ENCODE results near the gene FAU.

FAU gene
- 183 to 322 (median 268) reads per million in 9 experiments for total RNA-seq

DNA sequence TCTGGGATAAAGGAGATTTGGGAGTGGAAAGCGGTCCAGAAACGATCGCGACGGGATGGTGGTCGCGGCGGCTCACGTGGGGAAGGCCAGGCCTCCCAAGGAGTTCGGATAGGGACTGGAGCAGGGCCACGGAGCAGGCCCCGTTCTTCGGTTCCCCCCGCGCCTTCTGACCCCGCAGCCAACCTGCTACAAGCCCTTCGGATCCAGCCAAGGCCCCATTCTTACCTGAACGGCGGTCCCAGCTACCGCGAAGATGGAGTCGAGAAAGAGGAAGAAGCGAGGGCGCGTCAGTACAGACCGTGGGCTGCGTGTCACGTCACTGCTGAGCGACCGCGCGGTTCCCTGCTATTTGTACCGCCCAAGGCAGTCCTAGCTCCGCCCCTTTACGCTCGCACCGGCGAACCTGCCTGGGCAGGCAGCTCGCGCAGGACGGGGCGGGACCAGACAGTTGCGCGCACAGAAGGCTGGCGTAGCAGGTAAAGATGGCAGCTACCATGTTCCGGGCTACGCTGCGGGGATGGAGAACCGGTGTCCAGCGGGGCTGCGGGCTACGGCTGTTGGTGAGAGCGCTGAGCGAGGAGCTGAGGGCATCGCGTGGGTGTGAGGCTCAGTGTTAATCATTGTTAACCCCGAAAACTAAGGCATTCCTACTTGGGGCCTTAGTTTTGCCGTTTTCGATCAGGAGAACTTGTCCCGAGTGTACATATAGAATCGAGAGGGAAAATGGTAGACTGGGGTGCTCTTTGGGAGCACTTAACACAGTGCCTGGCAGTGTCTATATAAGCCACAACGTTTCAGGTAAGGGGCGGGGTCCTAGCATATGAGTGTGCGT, at the start of gene FAU, which contains the start of gene MRPL49:
FAU (minus strand) TSS at position 270 of the 832 bp plus-strand sequence. CDS start 321 bp downstream, outside the sequence.
MRPL49 (plus strand) TSS at position 457 of the 832 bp plus-strand sequence; CDS start at position 483, 26 bp downstream.
- Mint-ChIP-seq H3K4me1 (ENCODE audit: low read depth in 2 of 2) (peaks cover 28 to 32% of the 10 kb centered on the region in 2 donors), H3K27me3 (no peaks in the 10 kb centered on the region), H3K9me3 (no peaks in the 10 kb centered on the region), H3K36me3 (ENCODE audit: insufficient read depth) (peaks cover 80% of the 10 kb centered on the region), H3K4me3 (peak within 1 kb of the TSS; percentile 98 to 99), H3K27ac (peak within 1 kb of the TSS; percentile 99 to 100)
- peak; percentile 98 for DNase-seq
- ATAC-seq (replicated peaks): peak; percentile 76

DNA sequence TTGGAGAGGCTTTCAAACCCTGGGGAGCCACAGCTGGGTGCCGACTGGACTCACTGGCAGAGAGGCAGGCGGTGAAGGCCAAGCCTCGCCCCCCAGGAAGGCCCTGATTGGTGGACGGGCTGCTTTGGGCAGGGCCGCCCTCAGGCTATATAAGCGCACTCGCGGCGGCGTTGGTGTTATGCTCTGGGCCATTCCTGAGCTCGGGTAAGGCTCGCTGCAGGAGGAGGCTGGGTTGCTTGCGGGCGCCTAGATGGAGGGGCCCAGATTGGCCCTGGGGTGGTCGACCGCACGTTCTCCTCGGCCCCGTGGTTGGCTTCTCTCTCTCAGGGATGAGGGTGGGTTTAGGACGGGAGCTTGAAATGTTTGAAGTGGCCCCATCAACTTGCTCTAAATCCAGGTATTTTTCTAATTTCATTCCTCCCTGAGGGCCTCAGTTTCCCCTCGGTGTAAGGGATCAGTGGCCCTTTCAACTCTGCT, 48.2 kb upstream of the FAU start, which contains the start of gene SPDYC:
SPDYC (plus strand) TSS at position 176 of the 477 bp plus-strand sequence. CDS start 1,125 bp downstream, outside the sequence.
- peak within 1 kb of the TSS in 1 of 2 donors; percentile 53 for H3K27ac Mint-ChIP-seq
- H3K36me3 Mint-ChIP-seq (ENCODE audit: insufficient read depth): no peaks in the 10 kb centered on the region
- no peaks in the 10 kb centered on the region for H3K9me3 Mint-ChIP-seq
- H3K27me3 Mint-ChIP-seq: no peaks in the 10 kb centered on the region
- peak within 1 kb of the TSS in 1 of 2 donors; percentile 1 for H3K4me3 Mint-ChIP-seq
- ATAC-seq (replicated peaks): no peak
- no peak for DNase-seq
- H3K4me1 Mint-ChIP-seq (ENCODE audit: low read depth in 2 of 2): peaks cover 0 to 7% of the 10 kb centered on the region in 2 donors

DNA sequence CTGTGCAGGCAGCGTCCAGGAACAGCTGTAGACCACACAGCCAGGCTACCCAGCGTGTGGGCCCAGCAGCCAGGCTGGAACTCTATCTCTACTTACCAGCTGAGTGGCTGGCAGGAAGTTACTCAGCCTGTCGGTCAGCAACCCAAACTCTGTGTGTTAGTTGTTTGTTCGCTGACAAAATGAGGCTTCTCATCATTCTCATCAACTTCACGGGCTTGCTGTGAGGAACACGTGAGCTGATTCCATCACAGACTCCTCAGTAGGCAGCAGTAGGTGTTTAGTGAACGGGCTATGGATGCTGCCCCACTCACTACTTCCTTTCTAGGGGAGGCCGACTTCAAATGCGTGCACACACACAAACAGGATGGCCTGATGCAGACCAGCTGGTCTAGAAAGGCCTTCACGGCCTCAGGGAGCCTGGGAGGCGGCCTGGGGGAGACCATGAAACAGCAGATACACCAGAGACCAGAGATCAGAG, 47.3 kb upstream of the FAU start:
- H3K9me3 Mint-ChIP-seq: no peaks in the 10 kb centered on the region
- H3K27me3 Mint-ChIP-seq: no peaks in the 10 kb centered on the region
- H3K36me3 Mint-ChIP-seq (ENCODE audit: insufficient read depth): no peaks in the 10 kb centered on the region
- ATAC-seq (replicated peaks): peak; percentile 26
- H3K4me3 Mint-ChIP-seq: peak overlapping the region in 1 of 2 donors; percentile 1
- DNase-seq: no peak
- H3K4me1 Mint-ChIP-seq (ENCODE audit: low read depth in 2 of 2): peaks cover 0 to 7% of the 10 kb centered on the region in 2 donors
- H3K27ac Mint-ChIP-seq: peak overlapping the region in 1 of 2 donors; percentile 53

DNA sequence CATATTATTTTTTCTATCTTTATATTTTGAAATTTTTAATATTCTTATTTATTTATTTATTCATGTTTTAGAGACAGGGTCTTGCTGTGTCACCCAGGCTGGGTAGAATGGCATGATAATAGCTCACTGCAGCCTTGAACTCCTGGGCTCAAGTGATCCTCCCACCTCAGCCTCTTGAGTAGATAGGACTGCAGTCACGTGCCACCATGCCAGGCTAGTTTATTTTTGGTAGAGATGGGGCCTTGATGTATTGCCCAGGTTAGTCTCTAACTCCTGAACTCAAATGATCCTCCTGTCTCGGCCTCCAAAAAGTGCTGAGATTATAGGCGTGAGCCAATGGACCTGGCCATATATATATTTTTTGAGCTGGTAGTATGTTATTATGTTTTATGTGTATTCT, 45.7 kb upstream of the FAU start:
- Mint-ChIP-seq H3K27ac (no peak overlapping the region), H3K27me3 (no peaks in the 10 kb centered on the region), H3K4me1 (ENCODE audit: low read depth in 2 of 2) (peaks cover 0 to 7% of the 10 kb centered on the region in 2 donors), H3K4me3 (no peak overlapping the region), H3K9me3 (no peaks in the 10 kb centered on the region), H3K36me3 (ENCODE audit: insufficient read depth) (no peaks in the 10 kb centered on the region)
- ATAC-seq (replicated peaks): no peak
- DNase-seq: no peak

DNA sequence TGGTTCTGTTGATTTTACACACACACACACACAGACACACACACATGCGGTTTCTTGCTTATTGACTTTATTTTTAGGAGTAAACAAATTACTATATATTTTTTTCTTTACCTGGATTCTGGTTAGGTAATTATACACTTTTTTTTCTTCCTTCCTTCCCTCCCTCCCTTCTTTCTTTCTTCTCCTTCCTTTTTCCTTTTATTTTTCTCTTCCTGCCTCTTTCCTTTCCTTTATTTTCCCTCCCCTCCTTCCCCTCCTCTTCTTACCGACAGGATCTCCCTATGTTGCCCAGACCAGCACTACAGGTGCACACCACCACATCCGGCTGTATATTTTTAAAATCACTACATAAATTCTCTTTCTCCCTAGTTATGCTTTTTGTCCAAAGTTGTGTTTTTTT, 45.0 kb upstream of the FAU start:
- no peaks in the 10 kb centered on the region for H3K9me3 Mint-ChIP-seq
- no peak overlapping the region for H3K27ac Mint-ChIP-seq
- H3K36me3 Mint-ChIP-seq (ENCODE audit: insufficient read depth): no peaks in the 10 kb centered on the region
- DNase-seq: no peak
- H3K27me3 Mint-ChIP-seq: no peaks in the 10 kb centered on the region
- no peak for ATAC-seq (replicated peaks)
- H3K4me1 Mint-ChIP-seq (ENCODE audit: low read depth in 2 of 2): peaks cover 0 to 7% of the 10 kb centered on the region in 2 donors
- no peak overlapping the region for H3K4me3 Mint-ChIP-seq

DNA sequence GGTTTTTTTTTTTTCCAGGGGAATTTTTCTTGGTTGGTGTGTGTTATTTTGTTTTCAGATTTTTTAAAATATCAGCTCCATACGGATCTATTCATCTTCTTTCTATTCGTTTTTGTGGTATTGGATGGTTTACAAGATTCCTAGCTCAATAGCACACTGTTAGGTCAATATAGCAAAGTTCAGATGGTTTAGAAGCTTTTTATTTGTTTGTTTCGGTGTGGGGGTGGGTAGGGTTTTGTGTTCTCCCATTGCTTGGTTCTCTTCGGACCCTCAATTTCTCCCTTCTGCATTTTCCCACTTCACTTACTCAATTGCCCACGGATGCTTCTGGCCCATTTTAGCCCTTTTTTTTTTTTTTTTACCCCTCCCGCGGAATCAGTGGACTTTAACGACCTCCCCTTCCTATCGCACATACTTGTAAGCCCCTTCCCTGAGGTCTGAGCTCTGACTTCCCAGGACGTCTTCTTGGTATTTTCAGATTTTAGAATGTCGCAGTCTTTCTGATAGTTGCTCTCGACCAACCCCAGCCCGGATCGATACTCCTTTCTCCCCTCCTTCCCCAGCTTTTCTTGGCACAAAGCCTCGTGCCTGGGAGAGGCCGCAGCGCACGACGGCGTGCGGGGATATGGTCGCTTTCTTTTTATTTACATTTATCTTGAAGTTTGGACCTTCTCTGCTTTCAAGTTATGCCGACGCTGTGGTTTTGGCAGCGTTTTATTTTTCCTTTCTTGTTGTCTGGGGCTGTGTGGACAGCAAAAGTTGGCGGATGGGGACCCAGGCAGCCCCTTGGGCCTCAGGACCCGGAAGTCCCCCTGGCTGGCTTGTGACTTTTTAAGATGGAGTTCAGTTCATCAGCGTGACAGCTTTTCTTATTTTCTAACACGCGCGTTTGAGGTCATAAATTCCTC, 43.7 kb upstream of the FAU start:
- peaks cover 0 to 7% of the 10 kb centered on the region in 2 donors for H3K4me1 Mint-ChIP-seq (ENCODE audit: low read depth in 2 of 2)
- peaks cover 0 to 2% of the 10 kb centered on the region in 2 donors for H3K27me3 Mint-ChIP-seq
- no peaks in the 10 kb centered on the region for H3K9me3 Mint-ChIP-seq
- no peaks in the 10 kb centered on the region for H3K36me3 Mint-ChIP-seq (ENCODE audit: insufficient read depth)
- ATAC-seq (replicated peaks) (no peak), DNase-seq (no peak)
- peak overlapping the region in 1 of 2 donors; percentile 9 for H3K27ac Mint-ChIP-seq
- no peak overlapping the region for H3K4me3 Mint-ChIP-seq

DNA sequence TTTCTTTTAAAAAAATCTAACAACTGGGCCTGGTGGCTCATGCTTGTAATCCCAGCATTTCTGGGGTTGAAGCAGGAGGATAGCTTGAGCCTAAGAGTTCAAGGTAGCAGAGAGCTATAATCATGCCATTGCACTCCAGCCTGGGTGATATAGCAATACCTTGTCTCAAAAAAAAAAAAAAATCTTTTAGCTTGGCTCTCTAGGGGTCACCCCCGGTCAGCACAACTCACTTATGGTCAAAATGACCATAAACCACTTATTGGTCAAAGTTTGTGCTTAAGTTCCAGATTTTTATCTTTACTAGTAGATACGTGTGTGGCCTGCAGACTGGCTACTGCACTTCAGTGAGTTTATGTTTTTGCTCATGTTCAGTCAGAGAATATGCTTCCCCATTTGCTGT, 41.8 kb upstream of the FAU start:
- ATAC-seq (replicated peaks): no peak
- Mint-ChIP-seq H3K27ac (no peak overlapping the region), H3K9me3 (no peaks in the 10 kb centered on the region), H3K27me3 (peaks cover 14% of the 10 kb centered on the region in 2 donors), H3K4me3 (no peak overlapping the region), H3K4me1 (ENCODE audit: low read depth in 2 of 2) (peaks cover 0 to 3% of the 10 kb centered on the region in 2 donors), H3K36me3 (ENCODE audit: insufficient read depth) (no peaks in the 10 kb centered on the region)
- DNase-seq: no peak

DNA sequence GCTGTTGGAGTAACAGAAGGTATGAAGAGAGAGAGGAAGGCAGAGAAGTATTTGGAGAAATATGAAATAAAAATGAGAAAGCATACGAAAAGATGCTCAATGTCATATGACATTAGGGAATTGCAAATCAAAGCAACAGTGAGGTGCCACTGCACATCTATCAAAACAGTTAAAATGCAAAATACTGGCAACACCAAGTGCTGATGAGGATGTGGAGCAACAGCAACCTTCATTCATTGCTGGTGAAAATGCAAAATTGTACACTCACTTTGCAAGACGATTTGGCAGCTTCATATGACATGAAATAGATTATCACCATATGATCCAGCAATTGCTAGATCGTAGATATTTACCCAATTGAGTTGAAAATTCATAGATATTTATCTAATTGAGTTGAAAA, 38.7 kb upstream of the FAU start:
- no peak for DNase-seq
- peaks cover 4% of the 10 kb centered on the region for H3K36me3 Mint-ChIP-seq (ENCODE audit: insufficient read depth)
- no peaks in the 10 kb centered on the region for H3K4me1 Mint-ChIP-seq (ENCODE audit: low read depth in 2 of 2)
- no peaks in the 10 kb centered on the region for H3K9me3 Mint-ChIP-seq
- H3K27me3 Mint-ChIP-seq: peaks cover 14% of the 10 kb centered on the region in 2 donors
- H3K27ac Mint-ChIP-seq: no peak overlapping the region
- no peak for ATAC-seq (replicated peaks)
- H3K4me3 Mint-ChIP-seq: no peak overlapping the region

DNA sequence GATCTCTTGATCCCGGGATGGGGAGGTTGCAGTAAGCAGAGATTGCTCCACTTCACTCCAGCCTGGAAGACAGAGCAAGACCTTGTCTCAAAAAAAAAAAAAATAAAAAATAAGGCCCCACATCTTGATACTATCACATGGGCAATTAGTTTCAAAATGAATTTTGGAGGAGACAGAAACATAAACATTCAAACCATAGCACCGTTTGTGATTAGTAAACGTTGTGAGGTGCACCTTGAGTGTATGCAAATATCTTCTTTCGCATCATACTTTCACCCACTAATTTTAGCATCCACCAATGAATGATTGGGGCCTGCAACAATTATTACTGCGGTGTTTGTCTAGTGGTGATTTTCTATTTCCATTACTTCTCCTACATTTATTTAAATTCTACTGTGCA, 37.1 kb upstream of the FAU start:
- Mint-ChIP-seq H3K27ac (no peak overlapping the region), H3K9me3 (no peaks in the 10 kb centered on the region), H3K4me1 (ENCODE audit: low read depth in 2 of 2) (no peaks in the 10 kb centered on the region), H3K36me3 (ENCODE audit: insufficient read depth) (peaks cover 7% of the 10 kb centered on the region), H3K27me3 (peaks cover 14% of the 10 kb centered on the region in 2 donors), H3K4me3 (no peak overlapping the region)
- no peak for DNase-seq
- ATAC-seq (replicated peaks): no peak

DNA sequence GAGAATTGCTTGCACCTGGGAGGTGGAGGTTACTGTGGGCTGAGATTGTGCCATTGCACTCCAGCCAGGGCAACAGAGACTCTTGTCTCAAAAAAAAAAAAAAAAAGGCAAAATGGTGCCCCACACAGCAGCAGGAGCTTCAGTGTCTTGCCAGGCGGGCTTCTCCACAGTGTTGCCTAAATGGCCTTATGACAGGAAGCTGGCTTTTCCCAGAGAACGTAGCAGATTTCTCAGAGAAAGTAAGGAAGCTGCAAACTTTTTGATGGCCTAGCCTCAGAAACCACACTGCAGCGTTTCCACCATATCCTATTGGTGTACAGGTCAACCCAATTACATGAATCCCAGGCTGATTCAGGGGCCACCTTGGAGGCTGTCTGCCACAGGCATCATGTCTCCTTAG, 35.4 kb upstream of the FAU start:
- DNase-seq (no peak), ATAC-seq (replicated peaks) (no peak)
- Mint-ChIP-seq H3K27ac (peak overlapping the region in 1 of 2 donors; percentile 56), H3K4me3 (no peak overlapping the region), H3K4me1 (ENCODE audit: low read depth in 2 of 2) (no peaks in the 10 kb centered on the region), H3K9me3 (no peaks in the 10 kb centered on the region), H3K27me3 (peaks cover 14% of the 10 kb centered on the region in 2 donors), H3K36me3 (ENCODE audit: insufficient read depth) (peaks cover 7% of the 10 kb centered on the region)

DNA sequence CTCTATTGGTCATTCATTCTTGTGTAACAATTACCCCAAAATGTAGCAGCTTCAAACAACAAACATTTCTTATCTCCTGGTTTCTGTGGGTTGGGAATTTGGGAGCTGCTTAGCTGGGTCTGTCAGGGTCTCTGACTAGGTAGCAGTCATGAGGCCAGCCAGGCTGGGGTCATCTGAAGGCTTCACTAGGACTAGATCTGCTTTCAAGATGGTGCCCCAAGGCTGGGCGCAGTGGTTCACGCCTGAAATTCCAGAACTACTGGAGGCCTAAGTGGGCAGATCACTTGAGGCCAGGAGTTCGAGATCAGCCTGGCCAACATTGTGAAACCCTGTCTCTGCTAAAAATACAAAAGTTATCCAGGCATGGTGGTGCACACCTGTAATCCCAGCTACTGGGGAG, 35.0 kb upstream of the FAU start:
- H3K27me3 Mint-ChIP-seq: peaks cover 14% of the 10 kb centered on the region in 2 donors
- ATAC-seq (replicated peaks): no peak

DNA sequence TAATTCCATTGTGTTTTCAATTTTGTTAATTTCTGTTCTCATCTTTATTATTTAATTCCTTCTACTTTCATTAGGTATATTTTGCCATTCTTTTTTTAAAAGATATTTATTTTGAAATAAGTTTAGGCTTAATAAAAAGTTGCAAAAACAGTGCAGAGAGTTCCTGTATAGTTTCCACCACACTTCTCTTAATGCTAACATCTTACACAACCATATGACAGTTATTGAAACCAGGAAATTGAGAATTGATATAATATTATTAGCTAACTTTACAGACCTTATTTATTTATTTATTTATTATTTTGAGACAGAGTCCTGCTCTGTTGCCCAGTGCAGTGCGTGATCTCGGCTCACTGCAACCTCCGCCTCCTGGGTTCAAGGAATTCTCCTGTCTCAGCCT, 34.3 kb upstream of the FAU start:
- Mint-ChIP-seq H3K4me1 (ENCODE audit: low read depth in 2 of 2) (no peaks in the 10 kb centered on the region), H3K36me3 (ENCODE audit: insufficient read depth) (peaks cover 7% of the 10 kb centered on the region), H3K9me3 (no peaks in the 10 kb centered on the region), H3K4me3 (no peak overlapping the region), H3K27me3 (peaks cover 14% of the 10 kb centered on the region in 2 donors), H3K27ac (no peak overlapping the region)
- DNase-seq (no peak), ATAC-seq (replicated peaks) (no peak)

More for the DNA sequence above, 35.0 kb upstream of the FAU start:
- H3K4me3 Mint-ChIP-seq: no peak overlapping the region
- H3K4me1 Mint-ChIP-seq (ENCODE audit: low read depth in 2 of 2): no peaks in the 10 kb centered on the region
- no peak overlapping the region for H3K27ac Mint-ChIP-seq
- H3K36me3 Mint-ChIP-seq (ENCODE audit: insufficient read depth): peaks cover 7% of the 10 kb centered on the region
- no peak for DNase-seq
- no peaks in the 10 kb centered on the region for H3K9me3 Mint-ChIP-seq

DNA sequence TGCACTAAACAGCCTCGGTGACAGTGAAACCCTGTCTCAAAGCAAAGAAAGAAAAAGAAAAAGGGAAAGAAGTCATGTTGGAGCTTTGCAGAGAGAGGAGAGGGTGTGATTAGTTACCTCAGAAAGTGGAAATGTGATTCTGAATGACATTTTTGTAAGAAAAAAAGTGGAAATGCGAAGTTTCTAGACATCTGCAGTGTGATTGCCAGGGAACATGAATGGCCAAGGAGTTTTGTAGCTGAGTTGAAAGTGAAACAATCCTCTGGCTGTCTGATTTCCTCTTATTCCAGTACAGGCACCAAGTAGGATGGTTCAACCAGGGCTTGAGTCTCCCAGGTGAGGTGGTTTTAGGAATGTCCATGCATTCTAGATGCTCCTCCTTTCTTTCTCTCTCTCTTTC, 30.2 kb upstream of the FAU start:
- no peaks in the 10 kb centered on the region for H3K4me1 Mint-ChIP-seq (ENCODE audit: low read depth in 2 of 2)
- ATAC-seq (replicated peaks) (no peak), DNase-seq (no peak)
- peaks cover 6% of the 10 kb centered on the region for H3K36me3 Mint-ChIP-seq (ENCODE audit: insufficient read depth)
- H3K4me3 Mint-ChIP-seq: no peak overlapping the region
- H3K27me3 Mint-ChIP-seq: no peaks in the 10 kb centered on the region
- H3K9me3 Mint-ChIP-seq: no peaks in the 10 kb centered on the region
- H3K27ac Mint-ChIP-seq: peak overlapping the region in 1 of 2 donors; percentile 57
